Nucleus accumbens (tissue), 56 donors: ENCODE data around the gene USP35.

Experiments used
- DNase-seq, 56 donors: peaks; one replicate each; lab custom pipeline; 2025; lab: John Stamatoyannopoulos, UW

USP35 gene

DNA sequence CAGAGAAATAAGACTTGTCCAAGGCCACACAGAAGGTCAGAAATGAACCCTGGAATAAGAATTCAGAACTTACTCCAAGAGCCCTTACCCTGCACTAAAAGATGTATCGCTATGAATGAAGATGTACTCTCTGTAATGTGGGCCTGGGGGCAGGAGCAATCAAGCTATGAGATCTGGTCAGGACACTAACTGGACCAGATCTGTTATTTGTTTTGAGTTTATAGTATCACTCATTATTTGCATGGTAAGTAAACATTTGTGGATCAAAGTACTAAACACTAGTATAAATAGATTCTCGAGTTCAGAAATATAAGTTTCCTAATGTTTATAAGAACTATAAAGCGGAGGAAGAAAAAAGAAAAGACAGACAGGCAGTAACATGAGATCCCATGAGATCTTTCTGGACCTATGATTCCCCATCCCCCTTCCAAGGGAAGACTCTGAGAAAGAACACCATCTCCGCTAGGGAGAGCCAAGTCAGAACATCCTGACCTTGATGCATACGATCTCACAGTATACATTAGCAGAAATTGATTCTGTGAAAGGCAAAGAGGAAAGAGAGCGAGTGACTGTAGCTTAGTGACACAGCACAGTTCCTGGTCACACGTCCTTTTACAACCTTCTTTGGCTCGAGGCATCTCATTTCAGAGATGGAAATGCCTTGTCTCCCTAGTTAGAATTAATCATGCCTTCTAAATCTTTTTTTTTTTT lies 71.2 kb downstream of the USP35 start:
- DNase-seq = no peak

DNA sequence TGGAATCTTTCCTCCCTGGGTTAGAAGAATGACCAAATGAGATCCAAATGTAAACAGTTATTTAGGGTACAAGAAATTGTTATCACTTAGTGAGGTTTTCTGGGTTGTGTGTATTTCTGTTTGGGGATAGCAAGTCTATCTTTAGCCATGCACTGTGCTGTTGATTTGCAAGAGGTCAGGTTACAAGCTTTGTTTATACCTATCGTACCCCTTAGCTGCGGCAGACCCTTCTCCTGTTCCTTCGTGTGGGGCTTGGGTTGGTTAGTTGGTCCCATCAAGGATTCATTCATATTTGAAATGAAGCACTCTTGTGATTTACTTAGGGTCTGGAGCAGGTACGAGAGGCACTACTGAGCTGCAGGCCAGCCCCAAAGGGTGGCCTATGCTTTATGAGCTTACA lies 72.6 kb downstream of the USP35 start:
- no peak for DNase-seq

- DNase-seq = no peak
Measured at GRCh38 chr11:78261828-78262227, 73.1 kb downstream of the USP35 start.

GRCh38 chr11:78262238-78262637 lies 73.5 kb downstream of the USP35 start:
- DNase-seq = no peak

DNA sequence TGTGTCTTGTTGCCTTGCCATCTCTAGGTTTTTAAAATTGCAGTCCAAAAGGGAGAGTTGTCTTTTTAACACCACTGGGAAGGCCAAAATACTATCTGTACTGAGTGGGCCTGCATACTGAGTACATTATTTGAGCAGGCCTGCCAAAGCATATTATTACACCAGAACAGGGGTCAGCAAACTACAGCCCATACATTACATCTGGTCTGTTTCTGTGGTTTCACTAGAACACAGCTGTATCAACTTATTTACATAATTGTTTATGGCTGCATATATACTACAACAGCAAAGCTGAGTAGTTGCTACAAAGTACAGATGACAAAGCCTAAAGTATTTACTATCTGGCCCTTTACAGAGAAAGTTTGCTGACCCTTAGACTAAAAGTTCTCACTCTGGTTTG lies 74.0 kb downstream of the USP35 start:
- no peak for DNase-seq
